Transverse colon (tissue), 4 donors: ENCODE measurements around the gene CALM3. TPM values are rescaled to one million over a fixed set of nuclear protein-coding genes. Genes with fewer than 3 reads are reported as not detected.
A peak's percentile ranks its signal among the peaks of the same experiment; 100 is the strongest.

ENCODE experiments used
- DNase-seq: peaks from one replicate; pipeline ENCODE4 v3.0.0-alpha.2; 2019
- H3K27ac ChIP-seq, 4 donors: fragments of 200-600 bp; sonication (generic); 2 replicates each; pipeline ENCODE4 v1.5.1; 2016 to 2018; ENCODE audit warnings: inconsistent platforms in 4 of 4
- H3K27me3 ChIP-seq: fragments of 200-600 bp; sonication (generic); 2 replicates; pipeline ENCODE4 v1.5.1; 2017; ENCODE audit warnings: inconsistent platforms
- H3K36me3 ChIP-seq, 4 donors: fragments of 200-600 bp; sonication (generic); 2 replicates each; pipeline ENCODE4 v1.5.1; 2017 to 2019; ENCODE audit warnings: inconsistent platforms in 4 of 4
- H3K4me1 ChIP-seq, 4 donors: fragments of 200-600 bp; sonication (generic); 2 replicates each; pipeline ENCODE4 v1.5.1; 2017 to 2020; ENCODE audit warnings: inconsistent platforms in 4 of 4
- H3K4me3 ChIP-seq, 4 donors: fragments of 200-600 bp; sonication (generic); 1 replicate in 1 of 4; 2 replicates in 3 of 4; pipeline versions ENCODE4 v1.5.1 to v1.6.1; 2017 to 2019; ENCODE audit warnings: inconsistent platforms in 4 of 4
- H3K9me3 ChIP-seq, 2 donors: fragments of 200-600 bp; sonication (generic); 2 replicates each; pipeline ENCODE4 v1.5.1; 2017 to 2019; ENCODE audit warnings: inconsistent platforms in 2 of 2
- CTCF ChIP-seq, 5 experiments: fragments of 200-600 bp in 3 of 5; fragments of 450-650 bp in 2 of 5; sonication (generic) in 3 of 5; IDR thresholded peaks; 1 replicate in 2 of 5; 2 replicates in 3 of 5; pipeline ENCODE4 v1.5.1; 2016 to 2017; ENCODE audit warnings: antibody characterized with exemption in 5 of 5, inconsistent platforms in 3 of 5, mild to moderate bottlenecking in 2 of 5, moderate library complexity in 1 of 5
- EP300 ChIP-seq: sonication (generic); formaldehyde crosslinking; IDR thresholded peaks from one replicate; pipeline ENCODE4 v1.6.1; 2017; ENCODE audit warnings: antibody characterized with exemption, low read depth
- POLR2A ChIP-seq: fragments of 450-650 bp; IDR thresholded peaks from one replicate; pipeline ENCODE4 v1.6.1; 2016; ENCODE audit warnings: antibody characterized with exemption, mild to moderate bottlenecking, moderate library complexity
- POLR2AphosphoS5 ChIP-seq, 3 donors: sonication (generic); formaldehyde crosslinking; IDR thresholded peaks; one replicate each; pipeline ENCODE4 v1.6.1; 2016; ENCODE audit warnings: antibody characterized with exemption in 3 of 3
- WGBS, 2 donors: methylation state at CpG; one replicate each; pipeline ENCODE4 v1.1.5; 2018; ENCODE audit warnings: low coverage in 1 of 2; 5-methylcytosine and 5-hydroxymethylcytosine counted together
- in situ Hi-C, 4 donors: fragments of 200-750 bp; cut with MboI; loops; one replicate each; pipeline versions ENCODE4 v1.15.0 to v1.15.1; 2017; ENCODE audit warnings: low sequenced_read_pairs in 3 of 4, low pct_ligation_motif_present in 1 of 4, low pct_unique_long_range_greater_than_20kb in 1 of 4
- intact Hi-C: fragments of 100-400 bp; cut with DNase I; formaldehyde crosslinking; loops from one replicate; pipeline ENCODE4 v1.15.1; 2023; ENCODE audit warnings: low total_unique reads
- total RNA-seq, 4 donors: library from RNA; depleted of rRNA; stranded (reverse); fragments of >200 nt; gene quantifications; one replicate each; pipeline ENCODE4 v1.1.0, GENCODE V29; 2016

The CALM3 gene
- total RNA-seq, 4 donors from 2014 or later: 160 to 923 (median 194) TPM

GRCh38 chr19:46639358-46640182 lies 38.4 kb downstream of the CALM3 start:
- intact Hi-C loops: no loop called here
- Histone ChIP-seq H3K27me3 (peaks cover 53% of the 10 kb centered on the region), H3K4me3 (peak overlapping the region; percentile 21 to 49 (median 36)), H3K36me3 (no peaks in the 10 kb centered on the region), H3K4me1 (peaks cover 6 to 27% (median 25%) of the 10 kb centered on the region in 4 donors), H3K9me3 (no peaks in the 10 kb centered on the region), H3K27ac (peak overlapping the region; percentile 73 to 94 (median 84))
- TF ChIP-seq EP300: no peak
- peak; percentile 46 to 74 (median 51) for TF ChIP-seq POLR2AphosphoS5 (IDR thresholded peaks at IDR 0.05)
- WGBS, 2 donors: 9% methylated on average over 41 of the region's 49 CpGs; no CpG with 5 or more reads in 1 of the 2 donors
- in situ Hi-C loops: no loop called here
- DNase-seq: peak; percentile 48

GRCh38 chr19:46640656-46641055 lies 39.5 kb downstream of the CALM3 start:
- no peaks in the 10 kb centered on the region for H3K9me3 ChIP-seq
- intact Hi-C loops (no loop called here), in situ Hi-C loops (no loop called here)
- H3K4me1 ChIP-seq: peaks cover 10 to 26% (median 23%) of the 10 kb centered on the region in 4 donors
- no peak overlapping the region for H3K4me3 ChIP-seq
- TF ChIP-seq CTCF (IDR thresholded peaks at IDR 0.05) (no peak), POLR2A (no peak), POLR2AphosphoS5 (IDR thresholded peaks at IDR 0.05) (no peak), EP300 (no peak)
- WGBS, 2 donors: 50 to 63% methylated on average over 1 to 2 of the region's 2 CpGs
- DNase-seq: no peak
- peaks cover 46% of the 10 kb centered on the region for H3K27me3 ChIP-seq
- H3K36me3 ChIP-seq: no peaks in the 10 kb centered on the region
- H3K27ac ChIP-seq: peak overlapping the region in 3 of 4 donors; percentile 82 to 94 (median 86)

GRCh38 chr19:46644720-46645119 lies 43.6 kb downstream of the CALM3 start:
- no peaks in the 10 kb centered on the region for H3K9me3 ChIP-seq
- peaks cover 45% of the 10 kb centered on the region for H3K27me3 ChIP-seq
- in situ Hi-C loops: no loop called here
- no peak for TF ChIP-seq EP300
- no peak for TF ChIP-seq POLR2A
- TF ChIP-seq CTCF (IDR thresholded peaks at IDR 0.05): no peak
- no peak for TF ChIP-seq POLR2AphosphoS5 (IDR thresholded peaks at IDR 0.05)
- intact Hi-C loops: no loop called here
- WGBS, 2 donors: 39 to 47% methylated on average over 2 to 3 of the region's 3 CpGs
- H3K4me1 ChIP-seq: peaks cover 4 to 8% (median 6%) of the 10 kb centered on the region in 4 donors
- H3K27ac ChIP-seq: peak overlapping the region; percentile 5 to 69 (median 36)
- no peak overlapping the region for H3K4me3 ChIP-seq
- DNase-seq: no peak
- no peaks in the 10 kb centered on the region for H3K36me3 ChIP-seq

DNA sequence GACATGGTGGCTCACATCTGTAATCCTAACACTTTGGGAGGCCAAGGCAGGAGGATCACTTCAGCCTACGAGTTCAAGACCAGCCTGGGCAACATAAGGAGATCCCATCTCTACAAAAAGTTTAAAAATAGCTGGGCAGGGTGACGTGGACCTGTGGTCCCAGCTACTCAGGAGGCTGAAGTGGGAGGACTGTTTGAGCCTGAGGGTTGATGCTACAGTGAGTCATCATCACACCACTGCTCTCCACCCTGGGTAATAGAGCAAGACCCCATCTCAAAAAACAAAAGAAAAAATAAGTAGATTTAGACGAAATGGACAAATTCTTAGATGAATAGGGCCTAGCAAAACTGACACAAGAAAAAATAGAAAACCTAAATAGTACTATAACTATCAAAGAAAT lies 45.3 kb downstream of the CALM3 start:
- Histone ChIP-seq H3K4me1 (peaks cover 0 to 4% (median 3%) of the 10 kb centered on the region in 4 donors), H3K36me3 (no peaks in the 10 kb centered on the region), H3K27ac (no peak overlapping the region), H3K4me3 (no peak overlapping the region), H3K9me3 (no peaks in the 10 kb centered on the region), H3K27me3 (peaks cover 40% of the 10 kb centered on the region)
- intact Hi-C loops: no loop called here
- in situ Hi-C loops: no loop called here
- no peak for DNase-seq
- TF ChIP-seq CTCF (IDR thresholded peaks at IDR 0.05) (no peak), EP300 (no peak), POLR2A (no peak), POLR2AphosphoS5 (IDR thresholded peaks at IDR 0.05) (no peak)
- 65 to 70% methylated on average over 2 to 3 of the region's 3 CpGs for WGBS, 2 donors
